BE2C (cell line): ENCODE data around the gene SBF2.

Experiments
- DNase-seq: peaks from one replicate; pipeline ENCODE4 v3.0.0-alpha.2; 2020
- H3K27me3 ChIP-seq: fragments of 250-450 bp; sonication (Bioruptor Pico); 2 replicates; pipeline ENCODE4 v1.5.1; 2020; ENCODE audit warnings: mild to moderate bottlenecking
- H3K36me3 ChIP-seq: fragments of 250-450 bp; sonication (Bioruptor Pico); 2 replicates; pipeline ENCODE4 v1.5.1; 2020; ENCODE audit warnings: mild to moderate bottlenecking
- H3K4me1 ChIP-seq: fragments of 250-450 bp; sonication (Bioruptor Pico); 2 replicates; pipeline ENCODE4 v1.5.1; 2020
- H3K4me3 ChIP-seq: 2 replicates; pipeline ENCODE4 v1.5.1; 2011; ENCODE audit warnings: low read depth, low read length
- H3K9me3 ChIP-seq: fragments of 250-450 bp; sonication (Bioruptor Pico); 2 replicates; pipeline ENCODE4 v1.5.1; 2020
- TF ChIP-seq, protein P1 (sequence below): IDR thresholded peaks from 2 replicates; pipeline ENCODE4 v1.5.1; 2012; ENCODE audit warnings: mild to moderate bottlenecking, low read depth, low read length

Gene SBF2

DNA sequence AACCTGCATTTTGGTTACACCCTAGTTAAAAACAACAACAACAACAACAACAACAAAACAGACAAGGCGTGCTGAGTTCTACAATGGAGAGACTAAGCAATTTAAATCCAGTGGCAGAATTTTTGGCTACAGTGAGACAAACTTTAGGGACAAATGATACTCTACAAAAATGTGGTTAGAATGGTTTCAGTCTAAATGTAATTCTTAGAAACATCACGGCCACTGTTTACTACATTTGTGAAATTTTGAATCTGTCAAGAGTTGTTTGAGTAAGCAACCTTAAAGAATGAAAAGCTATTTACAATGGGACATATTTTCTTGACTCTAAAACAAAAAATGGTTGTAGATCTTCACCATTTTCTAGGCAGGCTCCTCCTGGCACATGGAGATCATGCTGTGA lies 370.7 kb downstream of the SBF2 start:
- Histone ChIP-seq H3K36me3 (no peaks in the 10 kb centered on the region), H3K9me3 (no peaks in the 10 kb centered on the region), H3K4me1 (no peaks in the 10 kb centered on the region), H3K27me3 (no peaks in the 10 kb centered on the region), H3K4me3 (no peak overlapping the region)
- DNase-seq = no peak
- TF ChIP-seq, protein P1, sequence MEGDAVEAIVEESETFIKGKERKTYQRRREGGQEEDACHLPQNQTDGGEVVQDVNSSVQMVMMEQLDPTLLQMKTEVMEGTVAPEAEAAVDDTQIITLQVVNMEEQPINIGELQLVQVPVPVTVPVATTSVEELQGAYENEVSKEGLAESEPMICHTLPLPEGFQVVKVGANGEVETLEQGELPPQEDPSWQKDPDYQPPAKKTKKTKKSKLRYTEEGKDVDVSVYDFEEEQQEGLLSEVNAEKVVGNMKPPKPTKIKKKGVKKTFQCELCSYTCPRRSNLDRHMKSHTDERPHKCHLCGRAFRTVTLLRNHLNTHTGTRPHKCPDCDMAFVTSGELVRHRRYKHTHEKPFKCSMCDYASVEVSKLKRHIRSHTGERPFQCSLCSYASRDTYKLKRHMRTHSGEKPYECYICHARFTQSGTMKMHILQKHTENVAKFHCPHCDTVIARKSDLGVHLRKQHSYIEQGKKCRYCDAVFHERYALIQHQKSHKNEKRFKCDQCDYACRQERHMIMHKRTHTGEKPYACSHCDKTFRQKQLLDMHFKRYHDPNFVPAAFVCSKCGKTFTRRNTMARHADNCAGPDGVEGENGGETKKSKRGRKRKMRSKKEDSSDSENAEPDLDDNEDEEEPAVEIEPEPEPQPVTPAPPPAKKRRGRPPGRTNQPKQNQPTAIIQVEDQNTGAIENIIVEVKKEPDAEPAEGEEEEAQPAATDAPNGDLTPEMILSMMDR = no peak

DNA sequence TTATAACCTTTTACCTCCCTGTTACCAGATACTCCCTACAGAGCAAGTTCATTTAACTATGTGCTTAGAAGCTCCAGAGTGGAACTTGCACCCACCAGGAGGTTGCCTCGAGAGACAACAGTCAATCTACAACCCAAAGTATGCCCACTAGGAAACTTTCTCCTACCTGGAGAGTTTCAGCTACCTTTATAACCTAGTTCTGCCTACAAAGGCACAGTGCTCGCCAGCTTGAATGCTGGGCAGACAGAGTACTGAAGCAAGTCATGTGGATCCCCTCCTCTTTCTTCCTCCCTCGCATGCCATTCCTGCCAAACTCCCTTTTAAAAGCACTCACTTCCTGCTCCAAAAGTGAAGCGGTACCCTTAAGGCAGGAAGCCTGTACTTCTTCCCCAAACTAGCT lies 371.2 kb downstream of the SBF2 start:
- Histone ChIP-seq H3K9me3 (no peaks in the 10 kb centered on the region), H3K36me3 (no peaks in the 10 kb centered on the region), H3K4me3 (no peak overlapping the region), H3K27me3 (no peaks in the 10 kb centered on the region), H3K4me1 (no peaks in the 10 kb centered on the region)
- DNase-seq = no peak
- TF ChIP-seq, protein P1 = no peak

GRCh38 chr11:9916480-9916879 lies 377.5 kb downstream of the SBF2 start:
- H3K27me3 ChIP-seq = no peaks in the 10 kb centered on the region
- no peak overlapping the region for H3K4me3 ChIP-seq
- no peaks in the 10 kb centered on the region for H3K36me3 ChIP-seq
- no peak for DNase-seq
- H3K9me3 ChIP-seq = no peaks in the 10 kb centered on the region
- TF ChIP-seq, protein P1 = no peak
- H3K4me1 ChIP-seq = no peaks in the 10 kb centered on the region

GRCh38 chr11:9914064-9914463 lies 380.0 kb downstream of the SBF2 start:
- no peak for DNase-seq
- H3K36me3 ChIP-seq = no peaks in the 10 kb centered on the region
- H3K4me3 ChIP-seq = no peak overlapping the region
- no peaks in the 10 kb centered on the region for H3K27me3 ChIP-seq
- no peaks in the 10 kb centered on the region for H3K4me1 ChIP-seq
- TF ChIP-seq, protein P1 = no peak
- no peaks in the 10 kb centered on the region for H3K9me3 ChIP-seq

DNA sequence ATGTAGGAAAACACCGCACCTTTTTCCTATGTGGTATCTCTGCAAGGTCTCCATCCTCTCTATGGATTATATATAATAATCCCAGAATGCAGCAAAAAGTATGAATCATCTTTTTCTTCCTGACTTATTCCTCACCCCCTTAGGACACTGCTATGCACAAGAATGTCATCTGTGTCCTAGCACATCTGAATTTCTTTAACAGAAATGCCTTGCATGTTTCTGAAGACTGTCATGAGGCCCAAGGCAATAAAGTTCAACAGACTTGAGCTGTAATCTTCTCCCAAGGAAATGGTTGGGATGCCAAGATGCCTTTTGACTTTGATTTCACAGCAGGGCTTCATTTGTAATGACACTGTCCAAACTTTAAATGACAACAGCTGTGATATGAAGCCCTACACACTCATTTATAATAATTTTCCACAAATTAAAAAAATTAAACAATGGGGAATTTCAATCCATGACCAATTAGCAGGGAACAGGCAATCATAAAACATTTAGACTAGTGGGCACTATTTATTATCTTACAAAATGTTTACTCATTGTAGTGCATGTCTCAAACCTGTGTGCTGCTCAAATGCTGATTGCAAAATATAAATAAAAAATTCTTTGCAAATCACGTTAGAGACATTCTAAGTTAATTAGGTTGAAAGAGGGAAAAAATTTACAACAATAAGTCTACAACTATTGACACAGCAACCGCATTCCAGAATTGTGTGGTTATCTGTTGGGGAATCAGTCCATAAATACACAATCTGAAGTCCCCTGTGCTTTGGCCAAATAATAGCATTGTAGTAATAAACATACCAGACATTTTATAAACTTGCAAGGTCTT lies 387.8 kb downstream of the SBF2 start:
- H3K4me3 ChIP-seq = no peak overlapping the region
- no peaks in the 10 kb centered on the region for H3K36me3 ChIP-seq
- no peaks in the 10 kb centered on the region for H3K4me1 ChIP-seq
- H3K9me3 ChIP-seq = no peaks in the 10 kb centered on the region
- no peaks in the 10 kb centered on the region for H3K27me3 ChIP-seq
- no peak for DNase-seq
- TF ChIP-seq, protein P1 = no peak

DNA sequence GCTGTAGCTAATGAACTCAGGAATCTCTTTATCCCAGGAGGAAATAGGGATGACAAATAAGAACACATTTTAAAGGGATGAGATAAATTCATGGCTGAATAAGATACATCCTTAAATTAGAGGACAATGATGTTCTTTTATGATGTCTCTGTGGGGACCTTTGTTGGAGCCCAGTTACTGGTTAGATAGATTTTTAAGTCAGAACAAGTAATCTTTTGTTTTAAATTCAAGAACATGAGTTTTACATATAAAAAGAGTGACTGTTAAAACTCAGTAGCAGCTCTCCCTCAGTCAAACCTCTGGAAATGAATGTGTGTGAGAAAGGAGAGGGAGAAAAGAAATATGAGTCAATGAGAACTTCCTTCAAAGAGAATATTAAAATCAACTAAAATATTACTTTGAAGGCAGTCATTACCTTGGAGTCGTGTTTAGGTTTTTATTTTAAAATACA lies 388.5 kb downstream of the SBF2 start:
- H3K4me3 ChIP-seq = no peak overlapping the region
- H3K27me3 ChIP-seq = no peaks in the 10 kb centered on the region
- no peaks in the 10 kb centered on the region for H3K36me3 ChIP-seq
- no peaks in the 10 kb centered on the region for H3K4me1 ChIP-seq
- DNase-seq = no peak
- H3K9me3 ChIP-seq = no peaks in the 10 kb centered on the region
- TF ChIP-seq, protein P1 = no peak
